ENCODE measurements around the gene CTDSP1. TPM values are rescaled to one million over a fixed set of nuclear protein-coding genes. Genes with fewer than 3 reads are reported as not detected.
A peak's percentile ranks its signal among the peaks of the same experiment; 100 is the strongest.

CTDSP1 gene
- total and polyA plus RNA-seq, 2 donors (not counting 1 experiment from before 2014, with no cell fraction given) = 99.8 to 207 TPM

DNA sequence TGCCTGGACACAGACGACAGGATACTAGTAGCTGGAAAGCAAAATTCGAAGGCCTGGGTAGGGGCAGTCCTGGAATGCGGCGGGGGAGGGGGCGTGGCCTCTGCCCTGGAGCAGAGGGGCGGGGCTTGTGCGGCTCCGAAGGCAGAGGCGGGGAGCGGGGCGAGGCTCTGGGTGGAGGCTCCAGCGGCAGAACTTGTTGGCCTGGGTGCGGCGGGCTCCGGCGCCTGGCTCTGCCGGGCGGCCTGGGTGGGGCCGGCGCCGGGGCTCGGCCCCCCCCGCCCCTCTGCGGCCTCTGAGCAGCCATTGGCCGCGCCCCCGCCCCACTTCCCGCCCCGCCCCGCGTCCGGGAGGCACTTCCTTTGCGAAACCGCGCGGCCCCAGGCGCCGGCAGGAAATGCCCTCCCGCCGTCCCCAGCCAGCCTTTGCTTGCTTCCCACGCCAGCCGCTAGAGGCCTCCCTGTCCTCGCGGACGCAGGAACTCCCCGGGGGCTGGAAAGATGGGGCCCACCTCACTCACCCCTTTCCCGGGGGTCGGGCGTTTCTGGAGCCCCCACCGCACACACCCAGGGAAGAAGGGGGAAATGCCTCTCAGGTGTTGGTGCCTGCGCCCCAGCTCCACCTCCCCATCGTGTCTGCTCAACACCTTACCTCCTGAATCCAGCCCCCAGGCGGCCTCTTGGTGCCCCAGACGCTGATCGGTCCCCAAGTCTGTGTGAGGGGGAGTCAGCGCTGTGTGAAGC, 6.7 kb downstream of the CTDSP1 start:
- Histone ChIP-seq H3K4me2 (replicated peaks; ENCODE audit: low read depth, low read length, poor library complexity, severe bottlenecking) (peak overlapping the region; percentile 96), H2AFZ (ENCODE audit: insufficient read depth, low read depth, low read length, poor library complexity, severe bottlenecking) (peak overlapping the region; percentile 64), H3K79me2 (ENCODE audit: control insufficient read depth, insufficient read depth, low read length) (peaks cover 8% of the 10 kb centered on the region), H3K4me3 (ENCODE audit: control extremely low read depth in 1 of 5, extremely low read depth in 1 of 5, insufficient read depth in 1 of 5, low read depth in 2 of 5, low read length in 4 of 5) (peak overlapping the region; percentile 15 to 72 (median 53)), H3K4me1 (ENCODE audit: control insufficient read depth in 2 of 2, insufficient read depth in 2 of 2, low read length in 2 of 2) (peaks cover 30 to 48% of the 10 kb centered on the region in 2 donors), H3K36me3 (replicated peaks in 1 of 2; ENCODE audit: control extremely low read depth in 1 of 2, control insufficient read depth in 1 of 2, extremely low read depth in 1 of 2, insufficient read depth in 2 of 2, low read length in 1 of 2) (peaks cover 2 to 33% of the 10 kb centered on the region in 2 experiments), H4K20me1 (ENCODE audit: control insufficient read depth, insufficient read depth, low read length, poor library complexity, severe bottlenecking) (peaks cover 35% of the 10 kb centered on the region), H3K27ac (ENCODE audit: low read length in 2 of 2) (peak overlapping the region; percentile 62 to 82), H3K9ac (ENCODE audit: low read length) (peak overlapping the region; percentile 59), H3K9me3 (ENCODE audit: control extremely low read depth in 1 of 3, control insufficient read depth in 2 of 3, insufficient read depth in 1 of 3, low read length in 2 of 3) (no peaks in the 10 kb centered on the region), H3K27me3 (replicated peaks in 1 of 4; ENCODE audit: control extremely low read depth in 1 of 4, control insufficient read depth in 3 of 4, insufficient read depth in 4 of 4, low read length in 3 of 4) (no peaks in the 10 kb centered on the region)
- POLR2A ChIA-PET = interaction anchor here (0.7 to 2.0 kb wide), 4 partner anchors 10 to 678 kb away, joined by 3 to 5 read pairs (median 4); partner anchors contain the start of gene TMBIM1
- peak overlapping the region; percentile 90 for H3K27ac Mint-ChIP-seq
- WGBS (ENCODE audit: insufficient coverage) = under 1% methylated on average over 45 of the region's 56 CpGs
- intact Hi-C loops (cut with micrococcal nuclease) = loop anchor here (1.0 to 2.0 kb wide), 6 partner anchors 10 to 490 kb away; partner anchors contain the start of genes CNOT9, TTLL4 and USP37
- peak; percentile 81 for ATAC-seq (ENCODE audit: low read depth)
- TF ChIP-seq, protein P1, sequence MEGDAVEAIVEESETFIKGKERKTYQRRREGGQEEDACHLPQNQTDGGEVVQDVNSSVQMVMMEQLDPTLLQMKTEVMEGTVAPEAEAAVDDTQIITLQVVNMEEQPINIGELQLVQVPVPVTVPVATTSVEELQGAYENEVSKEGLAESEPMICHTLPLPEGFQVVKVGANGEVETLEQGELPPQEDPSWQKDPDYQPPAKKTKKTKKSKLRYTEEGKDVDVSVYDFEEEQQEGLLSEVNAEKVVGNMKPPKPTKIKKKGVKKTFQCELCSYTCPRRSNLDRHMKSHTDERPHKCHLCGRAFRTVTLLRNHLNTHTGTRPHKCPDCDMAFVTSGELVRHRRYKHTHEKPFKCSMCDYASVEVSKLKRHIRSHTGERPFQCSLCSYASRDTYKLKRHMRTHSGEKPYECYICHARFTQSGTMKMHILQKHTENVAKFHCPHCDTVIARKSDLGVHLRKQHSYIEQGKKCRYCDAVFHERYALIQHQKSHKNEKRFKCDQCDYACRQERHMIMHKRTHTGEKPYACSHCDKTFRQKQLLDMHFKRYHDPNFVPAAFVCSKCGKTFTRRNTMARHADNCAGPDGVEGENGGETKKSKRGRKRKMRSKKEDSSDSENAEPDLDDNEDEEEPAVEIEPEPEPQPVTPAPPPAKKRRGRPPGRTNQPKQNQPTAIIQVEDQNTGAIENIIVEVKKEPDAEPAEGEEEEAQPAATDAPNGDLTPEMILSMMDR (IDR thresholded peaks at IDR 0.05) = peak; percentile 69
- no peak for TF ChIP-seq EZH2 (IDR thresholded peaks at IDR 0.05; ENCODE audit: borderline replicate concordance, insufficient read depth, low read depth, low read length, poor library complexity, severe bottlenecking)
- H3K9me3 Mint-ChIP-seq (ENCODE audit: insufficient read depth) = no peaks in the 10 kb centered on the region
- peaks cover 47% of the 10 kb centered on the region for H3K4me1 Mint-ChIP-seq
- peak overlapping the region; percentile 88 for H3K4me3 Mint-ChIP-seq
- DNase-seq = peak; percentile 93
- no peaks in the 10 kb centered on the region for H3K27me3 Mint-ChIP-seq
- CTCF ChIA-PET = interaction anchor here (1.0 to 1.8 kb wide), 6 partner anchors 59 to 281 kb away, joined by 3 to 6 read pairs (median 3); no protein-coding TSS in a partner anchor

Measured in B cell (primary cell).